Measurements from ENCODE around the gene SNX5. TPM values are rescaled to one million over a fixed set of nuclear protein-coding genes. Genes with fewer than 3 reads are reported as not detected.

SNX5 gene
- total and polyA plus RNA-seq, 2 of the 8 experiments (the other 6 are each of a cell fraction or from before 2014, with no cell fraction given) = 155 to 194 TPM

DNA sequence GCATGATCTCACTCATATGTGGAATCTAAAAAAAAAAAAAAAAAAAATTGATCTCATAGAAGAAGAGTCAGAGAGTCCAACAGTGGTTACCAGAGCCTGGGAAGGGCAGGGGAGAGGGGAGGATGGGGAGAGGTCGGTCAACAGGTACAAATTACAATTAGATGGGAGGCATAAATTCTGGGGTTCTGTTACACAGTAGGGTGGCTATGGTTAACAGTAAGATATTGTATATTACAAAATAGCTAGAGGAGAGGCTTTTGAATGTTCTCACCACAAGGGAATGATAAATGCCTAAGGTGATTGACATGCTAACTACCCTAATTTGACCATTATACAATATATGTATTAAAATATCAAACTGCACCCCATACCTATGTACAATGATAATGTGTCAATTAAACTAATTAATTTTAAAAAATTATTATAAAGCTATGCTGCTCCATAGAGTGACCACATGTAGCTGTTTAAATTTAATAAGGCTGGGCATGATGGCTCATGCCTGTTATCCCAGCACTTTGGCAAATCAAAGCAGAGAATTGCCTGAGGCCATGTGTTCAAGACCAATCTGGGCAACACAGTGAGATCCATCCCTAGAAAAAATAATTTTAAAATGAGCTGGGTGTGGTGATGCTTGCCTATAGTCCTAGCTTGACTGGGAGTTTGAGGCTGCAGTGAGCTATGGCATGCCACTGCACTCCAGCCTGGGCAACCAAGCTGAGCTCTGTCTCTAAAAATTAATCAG lies 70.9 kb downstream of the SNX5 start:
- no peak for FAIRE-seq
- 0 out of 2 replicates have a peak, but pooled peaks cover 3% of the 10 kb centered on the region for H3K23me2 ChIP-seq (ENCODE audit: low read depth, low read length)
- TF ChIP-seq HDAC2 (IDR thresholded peaks at IDR 0.05; ENCODE audit: borderline replicate concordance in 1 of 2, low read depth in 2 of 2, low read length in 2 of 2) (no peak), SIN3A (conservative IDR thresholded peaks at IDR 0.05 in 1 of 2, IDR thresholded peaks at IDR 0.05 in 1 of 2; ENCODE audit: low read depth in 1 of 2, low read length in 2 of 2) (no peak), POLR2AphosphoS5 (IDR thresholded peaks at IDR 0.05; ENCODE audit: low read depth, low read length) (no peak), POU5F1 (IDR thresholded peaks at IDR 0.05; ENCODE audit: low read depth, low read length) (no peak), RFX5 (IDR thresholded peaks at IDR 0.05; ENCODE audit: borderline replicate concordance, low read depth, low read length) (no peak), GABPA (IDR thresholded peaks at IDR 0.05; ENCODE audit: borderline replicate concordance, insufficient read depth, low read length) (no peak), SIX5 (IDR thresholded peaks at IDR 0.05; ENCODE audit: low read depth, low read length) (no peak), ASH2L (IDR thresholded peaks at IDR 0.05; ENCODE audit: low read length) (no peak), BCL11A (IDR thresholded peaks at IDR 0.05; ENCODE audit: low read depth in 2 of 2, low read length in 2 of 2) (no peak), EGR1 (IDR thresholded peaks at IDR 0.05; ENCODE audit: borderline replicate concordance, low read depth, low read length) (no peak)
- TF ChIP-seq, protein P1, sequence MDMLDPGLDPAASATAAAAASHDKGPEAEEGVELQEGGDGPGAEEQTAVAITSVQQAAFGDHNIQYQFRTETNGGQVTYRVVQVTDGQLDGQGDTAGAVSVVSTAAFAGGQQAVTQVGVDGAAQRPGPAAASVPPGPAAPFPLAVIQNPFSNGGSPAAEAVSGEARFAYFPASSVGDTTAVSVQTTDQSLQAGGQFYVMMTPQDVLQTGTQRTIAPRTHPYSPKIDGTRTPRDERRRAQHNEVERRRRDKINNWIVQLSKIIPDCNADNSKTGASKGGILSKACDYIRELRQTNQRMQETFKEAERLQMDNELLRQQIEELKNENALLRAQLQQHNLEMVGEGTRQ (IDR thresholded peaks at IDR 0.05; ENCODE audit: low read length) = no peak

More for the DNA sequence above, 70.9 kb downstream of the SNX5 start:
- no peak overlapping the region for H3K4me2 ChIP-seq (ENCODE audit: insufficient read depth in 1 of 2, low read depth in 2 of 2, low read length in 2 of 2)
- no peaks in the 10 kb centered on the region for H3K9me3 ChIP-seq (ENCODE audit: insufficient read depth in 2 of 2, low read depth in 1 of 2, low read length in 1 of 2)
- H3K18ac ChIP-seq (ENCODE audit: extremely low read depth, low read length) = no peak overlapping the region
- H3K79me2 ChIP-seq (ENCODE audit: control insufficient read depth in 1 of 2, insufficient read depth in 2 of 2, low read length in 2 of 2) = no peaks in the 10 kb centered on the region
- H2AK5ac ChIP-seq (ENCODE audit: low read depth, low read length) = no peak overlapping the region
- H4K8ac ChIP-seq (ENCODE audit: extremely low read depth, insufficient read depth, low read length) = no peak overlapping the region
- H2BK20ac ChIP-seq (ENCODE audit: low read length) = no peak overlapping the region
- no peak overlapping the region for H3K23ac ChIP-seq (ENCODE audit: insufficient read length)
- H2BK120ac ChIP-seq (replicated peaks; ENCODE audit: low read depth, low read length) = no peak overlapping the region
- ChIA-PET CTCF (ENCODE audit: partially characterized antibody) (interaction anchor here (0.6 to 3.5 kb wide), 52 partner anchors 10 to 393 kb away, joined by 3 to 24 read pairs (median 4); partner anchors contain the start of gene RRBP1), POLR2A (ENCODE audit: partially characterized antibody) (no interaction called here)
- H3K9ac ChIP-seq (replicated peaks in 1 of 4; ENCODE audit: extremely low read depth in 1 of 4, low read depth in 3 of 4, low read length in 3 of 4) = no peak overlapping the region
- no peak overlapping the region for H3K56ac ChIP-seq (replicated peaks; ENCODE audit: insufficient read length, low read depth, low read length)
- peaks cover 7 to 19% (median 11%) of the 10 kb centered on the region in 4 experiments for H3K4me1 ChIP-seq (replicated peaks in 1 of 4; ENCODE audit: control insufficient read depth in 3 of 4, insufficient read depth in 4 of 4, low read length in 3 of 4)
- no peak overlapping the region for H3K4ac ChIP-seq (replicated peaks; ENCODE audit: insufficient read length, low read depth, low read length)
- H3K79me1 ChIP-seq (ENCODE audit: low read depth, low read length) = no peaks in the 10 kb centered on the region
- H3K14ac ChIP-seq (ENCODE audit: insufficient read length) = no peak overlapping the region
- no peak overlapping the region for H3K4me3 ChIP-seq (ENCODE audit: extremely low read depth in 1 of 4, insufficient read depth in 2 of 4, low read depth in 3 of 4, low read length in 4 of 4)
- H3K27me3 ChIP-seq (replicated peaks in 1 of 4; ENCODE audit: control insufficient read depth in 3 of 4, extremely low read depth in 1 of 4, insufficient read depth in 3 of 4, low read length in 3 of 4) = no peaks in the 10 kb centered on the region; a peak in 1 of 7 replicates
- H4K20me1 ChIP-seq (replicated peaks in 1 of 2; ENCODE audit: control insufficient read depth in 1 of 2, insufficient read depth in 2 of 2, low read length in 2 of 2) = no peaks in the 10 kb centered on the region
- no peak overlapping the region for H3K27ac ChIP-seq (ENCODE audit: low read depth, low read length)
- H4K5ac ChIP-seq (ENCODE audit: insufficient read length, low read depth, low read length) = no peak overlapping the region
- no peak overlapping the region for H2BK15ac ChIP-seq (ENCODE audit: low read length)
- H2AFZ ChIP-seq (ENCODE audit: low read length) = no peak overlapping the region
- H2BK5ac ChIP-seq (ENCODE audit: low read depth, low read length) = no peak overlapping the region
- H3K36me3 ChIP-seq (ENCODE audit: control insufficient read depth in 2 of 4, insufficient read depth in 4 of 4, low read length in 3 of 4) = no peaks in the 10 kb centered on the region
- H2BK12ac ChIP-seq (ENCODE audit: low read depth, low read length) = no peak overlapping the region
- no peak for DNase-seq (ENCODE audit: low read depth in 1 of 2, low spot score in 2 of 2)
- WGBS, 2 experiments (ENCODE audit: extremely low coverage in 1 of 2, insufficient coverage in 1 of 2, insufficient read length in 1 of 2, insufficient replicate concordance in 2 of 2, low coverage in 1 of 2, low lambda C conversion rate in 2 of 2, missing lambda C conversion rate in 1 of 2) = 60% methylated on average over 1 of the region's 1 CpG; no CpG with 5 or more reads in 1 of the 2 experiments
- no peak overlapping the region for H4K91ac ChIP-seq (replicated peaks; ENCODE audit: insufficient read length, low read length)
